ENCODE measurements around the gene CGB2.
"Not testable (repeated sequence)": the region's sequence is repeated elsewhere in the genome, so short reads cannot be mapped to it uniquely, and the experiment has no call there.

DNA sequence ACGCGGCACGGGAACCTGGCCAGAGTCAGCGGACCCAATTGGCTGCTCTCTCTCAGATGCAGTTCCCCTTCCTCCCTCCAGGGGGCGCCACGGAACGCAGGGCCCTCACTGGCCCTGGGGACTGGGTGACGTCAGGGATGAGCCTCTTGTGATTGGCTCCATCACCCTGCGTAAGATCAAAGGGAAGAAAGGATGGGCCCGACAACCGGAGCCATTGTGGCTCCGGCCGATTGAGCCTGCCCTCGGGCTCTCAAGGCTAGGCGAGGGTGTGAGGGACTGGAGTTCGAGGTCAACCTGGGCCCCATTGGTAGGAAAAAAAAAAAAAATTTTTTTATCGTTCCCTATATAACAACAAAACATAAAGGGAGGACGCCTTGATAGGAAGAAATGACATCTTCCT, 5.1 kb downstream of the CGB2 start, which contains the start of gene CGB1:
- TF ChIP-seq, protein P1, sequence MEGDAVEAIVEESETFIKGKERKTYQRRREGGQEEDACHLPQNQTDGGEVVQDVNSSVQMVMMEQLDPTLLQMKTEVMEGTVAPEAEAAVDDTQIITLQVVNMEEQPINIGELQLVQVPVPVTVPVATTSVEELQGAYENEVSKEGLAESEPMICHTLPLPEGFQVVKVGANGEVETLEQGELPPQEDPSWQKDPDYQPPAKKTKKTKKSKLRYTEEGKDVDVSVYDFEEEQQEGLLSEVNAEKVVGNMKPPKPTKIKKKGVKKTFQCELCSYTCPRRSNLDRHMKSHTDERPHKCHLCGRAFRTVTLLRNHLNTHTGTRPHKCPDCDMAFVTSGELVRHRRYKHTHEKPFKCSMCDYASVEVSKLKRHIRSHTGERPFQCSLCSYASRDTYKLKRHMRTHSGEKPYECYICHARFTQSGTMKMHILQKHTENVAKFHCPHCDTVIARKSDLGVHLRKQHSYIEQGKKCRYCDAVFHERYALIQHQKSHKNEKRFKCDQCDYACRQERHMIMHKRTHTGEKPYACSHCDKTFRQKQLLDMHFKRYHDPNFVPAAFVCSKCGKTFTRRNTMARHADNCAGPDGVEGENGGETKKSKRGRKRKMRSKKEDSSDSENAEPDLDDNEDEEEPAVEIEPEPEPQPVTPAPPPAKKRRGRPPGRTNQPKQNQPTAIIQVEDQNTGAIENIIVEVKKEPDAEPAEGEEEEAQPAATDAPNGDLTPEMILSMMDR (conservative IDR thresholded peaks at IDR 0.05 in 1 of 2, IDR thresholded peaks at IDR 0.05 in 1 of 2; ENCODE audit: extremely low read depth in 1 of 2, insufficient read depth in 1 of 2, low read depth in 1 of 2, low read length in 2 of 2) = peak; percentile 30 to 59
- not testable (repeated sequence) for TF ChIP-seq EZH2 (IDR thresholded peaks at IDR 0.05; ENCODE audit: borderline replicate concordance, low read length)
